Stimulated activated CD8-positive, alpha-beta memory T cell treated with anti-CD3 and anti-CD28 coated beads, Interleukin-4, amount 100 ng/mL, for 24 hours (primary cell): ENCODE results near the gene PIP4P1.
"Not testable (repeated sequence)": the region's sequence is repeated elsewhere in the genome, so short reads cannot be mapped to it uniquely, and the experiment has no call there.

Source experiments
- DNase-seq: peaks from one replicate; pipeline ENCODE4 v3.0.0-alpha.2; 2020; ENCODE audit warnings: low read depth

PIP4P1 gene

DNA sequence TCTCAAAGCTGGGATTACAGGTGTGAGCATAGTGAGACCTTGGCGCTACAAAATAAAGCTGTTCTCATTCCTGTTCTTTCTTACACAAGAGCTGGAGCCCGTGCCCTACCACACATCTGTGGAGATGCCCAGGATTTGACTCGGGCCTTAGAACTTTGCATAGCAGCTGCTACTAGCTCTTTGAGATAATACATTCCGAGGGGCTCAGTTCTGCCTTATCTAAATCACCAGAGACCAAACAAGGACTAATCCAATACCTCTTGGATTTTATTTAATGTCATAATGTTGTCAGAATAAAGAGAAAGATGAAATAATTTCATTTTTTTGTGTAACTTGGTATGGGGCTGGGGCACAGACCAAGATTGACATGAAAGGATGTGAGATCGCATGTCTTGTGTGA lies 15.5 kb upstream of the PIP4P1 start:
- no peak for DNase-seq

DNA sequence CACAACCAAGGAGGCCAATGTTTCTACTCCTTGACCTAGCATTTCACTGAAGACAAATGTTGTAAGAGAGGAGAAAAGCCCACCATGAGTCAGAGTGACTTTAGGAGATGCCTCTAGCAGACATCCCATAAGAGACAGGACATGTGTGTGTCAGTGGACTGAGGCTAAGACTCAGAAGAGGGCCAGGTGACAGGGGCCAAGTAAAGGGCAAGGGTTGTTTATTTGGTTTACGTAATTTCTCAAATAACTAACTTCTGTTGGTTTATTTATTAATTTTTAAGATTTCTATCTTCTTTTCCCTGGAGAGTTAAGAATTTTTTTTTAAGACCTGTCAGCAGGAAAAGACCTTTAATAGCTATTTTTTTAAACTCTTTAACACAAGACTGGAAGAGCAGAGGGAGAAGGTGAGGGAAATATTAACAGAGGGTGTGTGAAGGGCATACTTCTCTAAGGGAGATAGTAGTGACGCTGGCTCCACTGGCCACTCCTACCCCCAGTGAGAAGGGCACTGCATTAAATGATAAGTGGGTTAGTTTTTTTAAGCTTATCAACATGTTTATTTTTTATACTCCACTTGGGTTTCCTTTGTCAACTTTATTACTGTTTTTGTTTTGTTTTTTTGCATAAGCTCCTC lies 11.4 kb upstream of the PIP4P1 start:
- no peak for DNase-seq

DNA sequence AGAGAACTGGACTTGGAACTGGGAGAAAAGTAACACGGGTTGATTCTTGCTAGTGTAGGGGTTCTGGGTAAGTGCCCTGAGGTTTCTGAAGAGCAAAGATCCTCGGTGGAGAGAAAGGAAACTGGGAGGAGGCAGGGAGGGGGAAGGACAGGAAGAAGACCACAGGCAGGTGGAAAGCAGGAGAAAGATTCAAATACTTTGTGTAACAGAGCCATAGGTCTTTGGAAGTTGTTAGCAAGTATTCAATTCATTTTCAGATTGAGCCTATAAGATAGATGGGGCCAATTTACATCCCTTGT lies 9.3 kb upstream of the PIP4P1 start:
- no peak for DNase-seq

DNA sequence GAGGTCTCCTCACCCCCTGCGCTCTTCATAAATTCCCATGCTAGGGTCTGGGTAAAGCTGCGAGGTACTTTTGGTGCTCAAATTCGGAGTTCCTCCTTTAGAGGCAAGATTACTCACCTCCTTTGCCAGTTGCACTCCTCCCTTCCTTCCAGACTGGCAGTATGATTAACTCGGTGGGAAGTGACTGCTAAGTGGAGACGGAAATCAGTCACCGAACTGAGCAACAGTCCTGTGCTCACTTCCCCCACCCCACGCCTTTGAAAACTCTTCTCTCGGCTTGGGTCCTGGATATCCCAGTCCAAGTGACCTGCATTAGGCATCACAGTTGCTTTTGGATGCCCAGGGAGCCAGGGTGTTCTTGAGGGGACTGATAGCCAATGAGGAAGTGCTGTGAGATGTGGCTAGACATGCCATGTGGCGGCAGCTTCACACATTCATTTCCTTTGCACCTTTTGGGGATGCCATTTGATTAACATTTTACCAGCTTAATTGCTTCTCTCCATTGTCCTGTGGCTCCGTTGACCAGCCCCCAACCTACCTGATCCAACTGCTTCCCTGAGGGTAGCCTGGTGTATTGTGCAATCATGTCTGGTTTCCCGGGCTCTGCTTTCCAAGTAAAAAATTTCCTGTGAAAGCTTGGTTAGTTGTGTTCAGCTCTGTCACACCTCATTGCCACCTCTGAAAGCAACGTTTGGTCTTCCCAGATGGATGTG lies 8.8 kb upstream of the PIP4P1 start:
- DNase-seq = peak; percentile 9

DNA sequence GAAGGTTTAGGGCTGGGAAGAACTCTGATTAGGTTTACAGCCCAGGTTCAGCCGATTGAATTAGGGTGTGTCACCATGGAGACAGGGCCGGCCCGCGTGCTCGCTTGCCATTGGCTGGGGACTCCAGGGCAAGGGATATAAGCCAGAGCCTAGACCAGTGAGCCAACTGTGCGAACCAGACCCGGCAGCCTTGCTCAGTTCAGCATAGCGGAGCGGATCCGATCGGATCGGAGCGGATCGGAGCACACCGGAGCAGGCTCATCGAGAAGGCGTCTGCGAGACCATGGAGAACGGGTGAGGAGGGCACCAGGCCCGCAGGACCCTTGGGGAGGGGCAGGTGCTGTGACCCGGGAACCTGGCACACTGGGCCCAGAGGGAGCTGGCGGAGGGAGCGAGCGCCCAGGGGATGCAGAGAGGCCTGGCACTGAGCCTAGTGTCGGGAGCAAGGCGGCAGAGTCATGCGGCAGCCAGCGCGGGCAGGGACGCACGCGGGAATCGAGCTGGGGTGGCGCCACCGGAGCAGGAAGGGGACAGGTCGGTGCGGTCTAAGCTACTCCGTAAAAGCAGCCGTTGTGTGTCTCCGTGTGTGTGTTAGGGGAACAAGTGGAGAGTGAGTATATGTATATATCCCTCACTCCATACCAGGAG lies 8.1 kb upstream of the PIP4P1 start, which contains the start of gene PNP:
Gene PNP (plus strand): TSS at position 165 of the 648 bp plus-strand sequence. CDS start 119 bp downstream, at position 284.
- DNase-seq = peak; percentile 76

DNA sequence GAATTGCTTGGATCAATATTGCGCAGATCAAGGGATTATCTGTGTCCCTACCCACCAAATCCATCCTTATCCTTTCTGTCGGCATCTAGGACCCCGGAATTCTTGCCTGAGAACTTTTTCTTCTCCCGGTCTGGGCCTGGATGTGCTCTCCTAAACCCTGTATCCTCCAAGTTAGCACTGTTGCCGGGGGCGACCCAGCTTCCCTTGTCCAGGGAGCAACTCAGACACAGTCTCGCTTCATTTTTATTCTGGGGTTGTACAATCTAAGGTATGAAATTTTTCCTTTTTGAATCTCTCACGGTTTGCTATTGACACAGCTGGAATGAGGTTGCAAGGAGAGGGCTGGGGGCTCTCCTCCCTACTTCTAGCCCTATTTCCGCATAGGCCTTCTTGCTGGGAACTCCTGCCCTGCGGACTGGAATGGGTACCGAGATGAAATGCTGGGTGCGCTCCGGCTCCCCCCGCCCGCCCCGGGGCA lies 7.6 kb upstream of the PIP4P1 start:
- DNase-seq = no peak

DNA sequence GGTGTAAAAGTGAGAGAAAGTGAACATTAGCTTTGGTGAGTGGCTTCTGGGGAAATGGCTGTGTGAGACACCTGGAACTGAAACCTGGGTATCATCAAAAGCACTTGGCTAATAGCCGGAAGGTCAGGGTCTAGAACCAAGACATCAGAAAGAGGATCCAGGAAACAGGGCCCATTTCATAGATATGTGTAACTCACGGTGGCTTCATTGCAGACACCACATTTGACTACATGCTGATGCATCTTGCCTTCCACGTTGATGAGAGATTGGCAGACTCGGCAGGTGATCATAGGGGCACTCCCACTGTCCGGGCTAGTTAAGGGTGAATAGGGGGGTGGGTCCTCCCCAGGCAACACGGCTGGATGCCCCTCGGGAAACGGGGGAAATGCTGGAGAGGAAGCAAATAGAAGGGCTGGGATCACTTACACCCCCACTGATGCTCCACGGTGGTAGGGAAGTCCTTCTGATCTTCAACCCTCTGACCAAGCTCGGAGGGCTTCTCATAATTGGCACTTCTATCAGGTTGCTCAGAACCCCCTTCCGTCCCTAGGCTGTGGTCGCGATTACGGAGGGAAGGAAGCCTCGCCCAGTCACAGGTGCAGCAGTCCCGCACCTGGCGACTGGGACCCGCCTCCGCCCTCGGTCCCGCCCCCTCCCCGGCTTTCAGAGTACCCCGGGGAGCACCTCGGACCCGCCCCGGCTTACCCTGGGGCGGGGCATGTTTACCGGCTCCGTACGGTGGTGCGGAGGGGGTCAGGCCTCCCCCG lies 593 bp downstream of the PIP4P1 start:
- DNase-seq = peak; percentile 28

DNA sequence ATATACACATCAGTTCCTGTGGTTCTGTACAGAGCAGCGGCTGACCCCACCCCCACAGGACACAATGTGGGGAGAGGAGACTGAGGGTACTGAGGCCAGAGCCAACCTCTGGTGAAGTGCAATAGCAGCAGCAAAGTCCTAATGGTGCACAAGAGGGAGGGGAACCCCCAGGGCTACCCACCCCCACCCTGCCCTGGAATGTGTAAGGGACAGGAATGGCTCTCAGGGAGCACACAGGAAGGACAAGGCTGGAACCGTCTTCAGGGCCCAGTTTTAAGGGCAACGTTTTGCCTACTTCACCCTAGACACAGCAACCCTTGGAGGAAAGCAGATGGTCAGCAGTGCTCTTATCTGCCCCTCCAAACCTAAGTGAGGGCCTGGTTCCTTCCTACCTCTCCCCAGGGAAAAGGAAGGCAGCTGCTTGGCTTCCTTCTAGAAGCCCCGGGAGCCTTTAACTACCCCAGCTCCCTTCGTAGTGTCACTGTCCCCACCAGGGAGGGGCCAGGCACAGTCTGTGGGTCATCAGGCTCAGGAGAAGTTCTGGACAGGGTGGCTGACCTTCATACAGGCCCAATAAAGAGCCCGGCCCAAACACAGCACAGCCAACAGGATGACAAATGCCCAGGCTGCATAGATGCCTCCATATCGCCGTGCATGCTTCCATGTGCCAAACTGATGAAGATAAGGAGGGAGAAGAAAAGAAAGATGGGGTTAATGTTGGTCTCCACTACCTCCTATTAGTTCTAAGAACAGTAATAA lies 3.0 kb downstream of the PIP4P1 start:
- DNase-seq = no peak

DNA sequence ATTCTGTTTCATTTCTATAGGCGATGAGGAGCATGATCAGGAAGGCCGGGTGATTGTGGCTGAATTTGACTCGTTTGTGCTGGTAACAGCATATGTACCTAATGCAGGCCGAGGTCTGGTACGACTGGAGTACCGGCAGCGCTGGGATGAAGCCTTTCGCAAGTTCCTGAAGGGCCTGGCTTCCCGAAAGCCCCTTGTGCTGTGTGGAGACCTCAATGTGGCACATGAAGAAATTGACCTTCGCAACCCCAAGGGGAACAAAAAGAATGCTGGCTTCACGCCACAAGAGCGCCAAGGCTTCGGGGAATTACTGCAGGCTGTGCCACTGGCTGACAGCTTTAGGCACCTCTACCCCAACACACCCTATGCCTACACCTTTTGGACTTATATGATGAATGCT lies 4.3 kb downstream of the PIP4P1 start:
- no peak for DNase-seq

DNA sequence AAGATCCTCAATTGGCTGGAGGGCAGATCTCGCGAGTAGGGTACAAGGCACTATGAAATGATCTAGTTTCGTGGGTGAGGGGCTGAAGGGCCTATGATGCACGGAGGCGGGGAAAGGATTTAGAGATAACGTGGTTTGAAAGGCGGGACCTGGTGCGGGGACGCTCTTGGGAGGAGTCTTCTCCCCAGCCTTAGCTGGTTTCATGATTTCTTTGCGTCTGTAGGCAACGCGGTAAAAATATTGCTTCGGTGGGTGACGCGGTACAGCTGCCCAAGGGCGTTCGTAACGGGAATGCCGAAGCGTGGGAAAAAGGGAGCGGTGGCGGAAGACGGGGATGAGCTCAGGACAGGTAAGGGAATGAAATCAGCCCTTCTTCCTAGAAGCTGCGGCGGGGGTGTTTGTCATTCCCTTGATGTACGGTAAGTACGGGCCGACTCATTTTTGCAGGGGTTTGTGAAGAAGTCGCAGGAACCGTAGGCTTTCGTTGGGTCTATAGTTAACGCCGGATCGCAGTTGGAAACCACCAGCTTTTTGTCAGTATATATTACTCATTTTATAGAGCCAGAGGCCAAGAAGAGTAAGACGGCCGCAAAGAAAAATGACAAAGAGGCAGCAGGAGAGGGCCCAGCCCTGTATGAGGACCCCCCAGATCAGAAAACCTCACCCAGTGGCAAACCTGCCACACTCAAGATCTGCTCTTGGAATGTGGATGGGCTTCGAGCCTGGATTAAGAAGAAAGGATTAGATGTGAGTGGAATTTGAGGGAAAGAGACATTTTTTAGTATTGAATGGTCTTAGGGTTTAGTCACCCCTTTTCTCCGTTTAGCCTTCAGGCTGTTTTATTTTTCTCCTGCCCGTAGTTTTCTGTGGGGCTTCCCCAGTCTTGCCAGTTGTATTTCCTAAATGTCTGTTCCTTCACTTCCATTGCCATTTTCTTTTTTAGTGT lies 5.6 kb downstream of the PIP4P1 start:
- peak; percentile 14 for DNase-seq

DNA sequence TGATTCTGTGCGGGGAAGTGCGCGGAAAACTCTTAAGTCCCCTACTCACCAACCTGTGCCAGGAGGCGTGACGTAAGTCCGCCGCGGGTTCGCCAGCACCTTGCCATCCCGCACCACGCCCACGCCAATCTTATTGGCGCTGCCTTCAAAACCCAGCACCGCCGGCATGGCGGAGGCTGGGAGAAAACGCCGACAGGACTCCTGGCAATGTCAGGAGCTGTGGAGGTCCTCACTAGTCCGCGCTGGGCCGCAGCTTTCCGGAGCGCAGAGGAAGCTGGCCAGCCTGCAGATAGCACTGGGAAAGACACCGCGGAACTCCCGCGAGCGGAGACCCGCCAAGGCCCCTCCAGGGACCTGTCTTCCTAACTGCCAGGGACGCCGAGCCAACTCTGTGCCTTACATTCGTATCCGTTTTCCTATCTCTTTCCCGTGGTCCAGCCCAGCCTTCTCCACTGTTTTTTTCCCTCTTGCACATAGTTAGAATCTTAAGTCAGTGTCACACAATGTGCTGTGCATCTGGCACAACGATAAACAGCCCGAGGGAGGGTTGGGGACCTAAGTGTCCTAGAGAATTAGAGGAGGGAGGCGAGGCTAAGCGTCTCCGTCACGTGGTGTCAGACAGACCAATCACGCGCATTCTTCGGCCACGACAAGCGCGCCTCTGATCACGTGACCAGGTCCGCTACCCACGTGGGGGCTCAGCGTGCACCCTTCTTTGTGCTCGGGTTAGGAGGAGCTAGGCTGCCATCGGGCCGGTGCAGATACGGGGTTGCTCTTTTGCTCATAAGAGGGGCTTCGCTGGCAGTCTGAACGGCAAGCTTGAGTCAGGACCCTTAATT lies 6.5 kb downstream of the PIP4P1 start, which contains the start of the genes APEX1 and OSGEP:
Gene APEX1 (plus strand): TSS at position 711 of the 839 bp plus-strand sequence. CDS start 420 bp downstream, outside the sequence.
Gene OSGEP (minus strand): TSS at position 297 of the 839 bp plus-strand sequence. CDS start 129 bp downstream, at position 168.
- peak; percentile 92 for DNase-seq

DNA sequence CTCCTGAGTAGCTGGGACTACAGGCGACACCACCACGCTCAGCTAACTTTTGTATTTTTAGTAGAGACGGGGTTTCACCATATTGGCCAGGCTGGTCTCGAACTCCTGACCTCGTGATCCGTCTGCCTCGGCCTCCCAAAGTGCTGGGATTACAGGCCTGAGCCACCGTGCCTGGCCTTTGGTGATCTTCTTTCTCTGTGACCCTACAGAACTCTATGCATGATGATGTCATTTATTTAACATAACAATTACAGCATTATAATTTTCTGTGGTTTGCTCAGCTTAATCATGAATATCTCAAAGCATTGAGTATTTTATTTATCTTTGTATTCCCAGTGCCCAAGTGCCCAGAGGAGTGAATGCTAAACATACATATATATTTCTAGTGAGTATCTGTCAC lies 8.4 kb downstream of the PIP4P1 start:
- not testable (repeated sequence) for DNase-seq

DNA sequence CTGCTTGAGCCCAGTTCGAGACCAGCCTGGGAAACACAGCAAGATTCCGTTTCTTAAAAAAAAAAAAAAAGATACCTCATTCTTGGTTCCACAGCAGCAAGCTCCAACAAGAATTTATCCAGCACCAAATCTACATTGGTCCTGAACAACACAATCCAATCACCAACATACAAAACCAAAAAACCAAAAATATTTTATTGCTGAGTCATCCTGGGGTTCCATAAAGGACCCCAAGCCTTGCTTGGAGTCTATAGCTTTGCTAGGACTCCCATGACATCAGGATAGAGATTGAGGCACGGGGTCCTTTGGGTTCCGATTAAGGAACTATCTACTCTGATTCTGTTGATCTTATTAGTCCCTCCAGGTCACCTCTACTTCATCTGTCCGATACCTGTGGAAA lies 14.3 kb downstream of the PIP4P1 start:
- no peak for DNase-seq

DNA sequence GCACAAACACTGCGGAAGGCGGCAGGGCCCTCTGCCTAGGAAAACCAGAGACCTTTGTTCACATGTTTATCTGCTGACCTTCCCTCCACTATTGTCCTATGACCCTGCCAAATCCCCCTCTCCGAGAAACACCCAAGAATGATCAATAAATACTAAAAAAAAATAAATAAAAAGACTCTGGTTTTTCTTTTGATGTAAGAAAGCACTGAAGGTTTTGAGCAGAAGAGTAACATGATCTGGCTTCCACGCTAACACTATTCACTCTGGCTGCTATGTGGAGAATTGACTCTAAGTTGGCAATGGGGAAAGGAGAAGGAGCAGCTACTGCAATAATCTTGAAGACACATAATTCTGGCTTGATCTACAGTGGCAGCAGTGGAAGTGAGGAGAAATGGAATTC lies 17.6 kb downstream of the PIP4P1 start:
- not testable (repeated sequence) for DNase-seq

DNA sequence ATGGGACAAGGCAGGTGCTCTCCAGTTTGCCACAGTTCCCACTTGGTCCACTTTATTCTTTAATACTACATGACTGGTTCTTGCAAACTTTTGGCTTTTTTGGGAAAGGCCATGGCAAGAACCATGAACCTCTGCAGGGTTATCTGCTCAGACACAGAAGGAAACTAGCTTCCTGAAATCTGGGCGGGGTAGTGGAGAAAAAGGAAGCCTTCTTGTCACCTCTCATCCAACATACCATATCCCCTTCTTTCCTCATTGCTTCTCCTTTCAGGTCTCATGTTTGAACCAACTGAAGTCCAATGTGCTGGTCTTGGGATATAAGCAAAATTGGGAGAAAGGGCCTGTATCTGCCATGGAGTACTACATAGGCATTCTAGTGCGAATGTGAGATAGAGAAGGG lies 19.8 kb downstream of the PIP4P1 start:
- no peak for DNase-seq

DNA sequence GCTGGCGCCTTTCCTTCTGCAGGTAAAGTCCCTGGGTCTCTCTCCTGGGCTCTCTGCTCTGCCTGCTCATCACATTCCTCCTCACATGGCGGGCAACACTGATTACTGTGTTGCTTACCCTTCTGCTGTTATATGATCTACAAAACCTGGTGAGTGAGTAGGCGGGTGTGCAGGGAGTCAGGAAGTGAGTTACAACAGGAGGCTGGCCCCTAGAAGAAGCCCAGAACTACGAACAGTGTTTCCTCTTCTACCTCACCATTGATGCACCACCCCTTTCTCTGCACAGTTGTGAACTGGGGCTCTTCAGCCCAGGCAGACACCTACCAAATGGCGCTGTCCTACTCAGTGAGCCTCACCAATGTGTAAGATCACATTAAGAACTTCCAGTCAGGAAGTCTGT lies 20.4 kb downstream of the PIP4P1 start:
- DNase-seq = no peak

DNA sequence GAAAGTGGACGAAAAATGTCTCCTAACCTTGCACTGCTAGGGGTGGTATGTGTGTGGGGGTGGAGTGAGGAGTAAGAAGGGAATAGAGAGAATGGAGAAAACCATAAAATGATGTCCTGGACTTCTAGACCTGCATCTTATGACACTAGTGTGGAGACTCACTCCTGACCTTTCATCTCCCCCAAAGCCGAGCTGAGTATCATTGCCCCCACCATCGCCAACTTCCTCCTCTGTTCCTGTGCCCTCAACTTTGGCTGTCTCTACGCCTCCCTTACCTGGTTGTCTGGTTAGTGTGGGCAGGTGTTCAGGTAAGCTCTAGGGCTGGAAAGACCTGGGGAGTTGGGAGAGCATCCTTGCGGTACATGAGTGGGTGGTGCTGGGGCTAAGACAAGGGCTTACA lies 20.8 kb downstream of the PIP4P1 start:
- DNase-seq = no peak

DNA sequence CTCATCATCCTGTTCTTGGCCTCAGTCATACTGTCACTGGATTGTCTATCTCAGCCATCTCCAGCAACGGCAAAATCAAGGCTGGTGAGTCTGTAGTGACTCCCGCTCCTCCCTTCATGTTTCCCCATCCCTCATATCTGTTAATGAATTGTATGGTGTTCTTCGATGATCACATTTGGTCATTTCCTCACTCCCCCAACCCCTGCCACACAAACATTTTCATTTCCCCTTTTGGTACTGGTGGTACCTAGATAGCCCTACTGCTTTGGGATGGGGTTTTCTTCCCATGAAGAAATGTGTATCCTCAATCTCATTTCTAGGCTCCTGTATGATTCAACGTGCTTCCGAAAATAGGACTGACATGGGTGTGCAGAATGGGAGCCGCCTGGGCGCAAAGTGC lies 22.6 kb downstream of the PIP4P1 start:
- no peak for DNase-seq

DNA sequence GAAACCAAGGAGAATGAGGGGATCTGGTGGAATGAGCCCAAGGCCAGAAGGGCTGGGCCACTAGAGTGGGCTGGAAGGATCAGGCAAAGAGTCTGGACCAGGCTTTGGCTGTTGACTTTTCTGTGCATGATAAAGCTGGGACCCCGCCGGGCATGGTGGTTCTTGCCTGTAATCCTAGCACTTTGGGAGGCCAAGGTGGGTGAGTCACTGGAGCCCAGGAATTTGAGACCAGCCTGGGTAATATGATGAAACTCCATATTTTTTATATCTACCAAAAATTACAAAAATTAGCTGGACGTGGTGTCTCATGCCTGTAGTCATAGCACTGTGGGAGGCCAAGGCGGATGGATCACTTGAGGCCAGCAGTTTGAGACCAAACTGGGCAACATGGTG lies 24.9 kb downstream of the PIP4P1 start:
- no peak for DNase-seq
